Prostate gland (tissue), 2 donors: ENCODE results near the gene GPR17.

Experiments
- POLR2A ChIP-seq: fragments of 450-650 bp; IDR thresholded peaks from one replicate; pipeline ENCODE4 v1.6.1; 2016; ENCODE audit warnings: antibody characterized with exemption, mild to moderate bottlenecking
- POLR2AphosphoS5 ChIP-seq: sonication (generic); formaldehyde crosslinking; IDR thresholded peaks from one replicate; pipeline ENCODE4 v1.6.1; 2017; ENCODE audit warnings: antibody characterized with exemption
- TF ChIP-seq, protein P1 (sequence below), 4 experiments: fragments of 200-600 bp in 2 of 4; fragments of 450-650 bp in 2 of 4; sonication (generic) in 2 of 4; IDR thresholded peaks; 1 replicate in 3 of 4; 2 replicates in 1 of 4; pipeline ENCODE4 v1.5.1; 2016 to 2019; ENCODE audit warnings: antibody characterized with exemption in 4 of 4, mild to moderate bottlenecking in 2 of 4, moderate library complexity in 2 of 4

GRCh38 chr2:127662937-127663565, 17.1 kb downstream of the GPR17 start:
- TF ChIP-seq, protein P1, sequence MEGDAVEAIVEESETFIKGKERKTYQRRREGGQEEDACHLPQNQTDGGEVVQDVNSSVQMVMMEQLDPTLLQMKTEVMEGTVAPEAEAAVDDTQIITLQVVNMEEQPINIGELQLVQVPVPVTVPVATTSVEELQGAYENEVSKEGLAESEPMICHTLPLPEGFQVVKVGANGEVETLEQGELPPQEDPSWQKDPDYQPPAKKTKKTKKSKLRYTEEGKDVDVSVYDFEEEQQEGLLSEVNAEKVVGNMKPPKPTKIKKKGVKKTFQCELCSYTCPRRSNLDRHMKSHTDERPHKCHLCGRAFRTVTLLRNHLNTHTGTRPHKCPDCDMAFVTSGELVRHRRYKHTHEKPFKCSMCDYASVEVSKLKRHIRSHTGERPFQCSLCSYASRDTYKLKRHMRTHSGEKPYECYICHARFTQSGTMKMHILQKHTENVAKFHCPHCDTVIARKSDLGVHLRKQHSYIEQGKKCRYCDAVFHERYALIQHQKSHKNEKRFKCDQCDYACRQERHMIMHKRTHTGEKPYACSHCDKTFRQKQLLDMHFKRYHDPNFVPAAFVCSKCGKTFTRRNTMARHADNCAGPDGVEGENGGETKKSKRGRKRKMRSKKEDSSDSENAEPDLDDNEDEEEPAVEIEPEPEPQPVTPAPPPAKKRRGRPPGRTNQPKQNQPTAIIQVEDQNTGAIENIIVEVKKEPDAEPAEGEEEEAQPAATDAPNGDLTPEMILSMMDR (IDR thresholded peaks at IDR 0.05), result no peak
- TF ChIP-seq POLR2A (no peak), POLR2AphosphoS5 (no peak)
